Measurements from ENCODE around the gene SPDYE3. TPM values are rescaled to one million over a fixed set of nuclear protein-coding genes. Genes with fewer than 3 reads are reported as not detected.

The SPDYE3 gene
- total RNA-seq, 1 experiment from 2014 or later = not detected

GRCh38 chr7:100366411-100367250 lies 59.1 kb downstream of the SPDYE3 start:
- H3K4me2 ChIP-seq (ENCODE audit: insufficient read depth, insufficient read length, low read length) = no peak overlapping the region
- H3K27ac Mint-ChIP-seq = peak overlapping the region in 2 of 3 experiments; percentile 62; a peak in 5 of 7 replicates

More at GRCh38 chr7:100366411-100367250, 59.1 kb downstream of the SPDYE3 start:
- Histone ChIP-seq H2BK15ac (ENCODE audit: low read depth, low read length) (no peak overlapping the region), H3K23ac (ENCODE audit: insufficient read length, low read depth, low read length) (no peak overlapping the region), H3T11ph (ENCODE audit: low read length) (no peak overlapping the region), H3K4ac (ENCODE audit: low read depth, low read length) (no peak overlapping the region), H2BK120ac (ENCODE audit: low read depth, low read length, poor library complexity, severe bottlenecking) (no peak overlapping the region), H3K23me2 (ENCODE audit: insufficient read length, low read depth, low read length, poor library complexity, severe bottlenecking) (no peaks in the 10 kb centered on the region), H3K18ac (ENCODE audit: insufficient read length, low read depth, low read length) (no peak overlapping the region), H3K79me2 (ENCODE audit: insufficient read depth, low read length) (no peaks in the 10 kb centered on the region), H4K20me1 (ENCODE audit: control insufficient read depth, insufficient read depth, insufficient read length) (no peaks in the 10 kb centered on the region), H4K91ac (ENCODE audit: insufficient read length, low read depth, low read length) (no peak overlapping the region), H2BK5ac (ENCODE audit: insufficient read length, low read length) (no peak overlapping the region), H3K56ac (ENCODE audit: insufficient read length, low read depth, low read length) (no peak overlapping the region), H3K27ac (ENCODE audit: insufficient read length, low read depth, low read length) (no peak overlapping the region), H2AK5ac (ENCODE audit: insufficient read length, low read length) (no peak overlapping the region), H3K4me1 (ENCODE audit: insufficient read depth, low read length) (no peaks in the 10 kb centered on the region; the same call in 1 of the 2 replicates), H3K27me3 (ENCODE audit: insufficient read depth, low read length) (no peaks in the 10 kb centered on the region), H2BK12ac (ENCODE audit: insufficient read length, low read depth, low read length) (no peak overlapping the region), H4K5ac (ENCODE audit: insufficient read length, low read depth, low read length) (no peak overlapping the region), H3K9ac (ENCODE audit: extremely low read depth, insufficient read length, low read length) (no peak overlapping the region), H3K79me1 (ENCODE audit: insufficient read depth, low read depth, low read length, poor library complexity, severe bottlenecking) (no peaks in the 10 kb centered on the region), H2AFZ (ENCODE audit: low read length) (no peak overlapping the region), H2BK20ac (ENCODE audit: low read depth, low read length, poor library complexity, severe bottlenecking) (no peak overlapping the region), H3K14ac (ENCODE audit: insufficient read depth, low read length) (no peak overlapping the region), H3K9me3 (ENCODE audit: control insufficient read depth, low read depth, low read length) (no peaks in the 10 kb centered on the region), H4K8ac (replicated peaks; ENCODE audit: insufficient read length, low read depth, low read length) (no peak overlapping the region)
- DNase-seq = no peak
- TF ChIP-seq, protein P1, sequence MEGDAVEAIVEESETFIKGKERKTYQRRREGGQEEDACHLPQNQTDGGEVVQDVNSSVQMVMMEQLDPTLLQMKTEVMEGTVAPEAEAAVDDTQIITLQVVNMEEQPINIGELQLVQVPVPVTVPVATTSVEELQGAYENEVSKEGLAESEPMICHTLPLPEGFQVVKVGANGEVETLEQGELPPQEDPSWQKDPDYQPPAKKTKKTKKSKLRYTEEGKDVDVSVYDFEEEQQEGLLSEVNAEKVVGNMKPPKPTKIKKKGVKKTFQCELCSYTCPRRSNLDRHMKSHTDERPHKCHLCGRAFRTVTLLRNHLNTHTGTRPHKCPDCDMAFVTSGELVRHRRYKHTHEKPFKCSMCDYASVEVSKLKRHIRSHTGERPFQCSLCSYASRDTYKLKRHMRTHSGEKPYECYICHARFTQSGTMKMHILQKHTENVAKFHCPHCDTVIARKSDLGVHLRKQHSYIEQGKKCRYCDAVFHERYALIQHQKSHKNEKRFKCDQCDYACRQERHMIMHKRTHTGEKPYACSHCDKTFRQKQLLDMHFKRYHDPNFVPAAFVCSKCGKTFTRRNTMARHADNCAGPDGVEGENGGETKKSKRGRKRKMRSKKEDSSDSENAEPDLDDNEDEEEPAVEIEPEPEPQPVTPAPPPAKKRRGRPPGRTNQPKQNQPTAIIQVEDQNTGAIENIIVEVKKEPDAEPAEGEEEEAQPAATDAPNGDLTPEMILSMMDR (conservative IDR thresholded peaks at IDR 0.05) = no peak
- Mint-ChIP-seq H3K9me3 (no peaks in the 10 kb centered on the region), H3K4me3 (no peak overlapping the region), H3K4me1 (peaks cover 32 to 43% of the 10 kb centered on the region in 2 experiments), H3K27me3 (ENCODE audit: low read depth) (no peaks in the 10 kb centered on the region; the same call in 1 of the 2 replicates), H3K36me3 (ENCODE audit: insufficient read depth in 1 of 3, low read depth in 3 of 3) (peaks cover 31 to 56% (median 38%) of the 10 kb centered on the region in 3 experiments)
- WGBS (ENCODE audit: extremely low coverage, insufficient read length, low lambda C conversion rate) = no CpG with 5 or more reads among the region's 16 CpGs

Data from H9 (cell line).